Measurements from ENCODE around the gene FNDC5.

DNA sequence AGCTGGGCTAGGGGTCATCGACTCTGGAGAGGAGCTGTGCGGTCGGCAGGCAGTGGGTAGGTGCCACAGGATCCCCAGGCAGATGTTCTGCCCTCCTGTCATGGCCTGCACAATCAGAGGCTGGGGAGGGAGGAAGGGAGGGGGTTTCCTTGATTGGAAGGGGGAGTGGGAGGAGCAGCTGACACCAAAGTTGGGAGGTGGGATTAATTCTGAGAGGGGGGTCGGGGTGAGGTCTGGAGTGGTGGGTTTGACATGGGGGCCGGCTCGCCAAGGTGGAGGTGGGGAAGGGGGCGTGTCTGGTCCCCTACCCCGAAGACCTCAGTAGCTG is 14.9 kb upstream of the FNDC5 start:
- TF ChIP-seq, protein P1, sequence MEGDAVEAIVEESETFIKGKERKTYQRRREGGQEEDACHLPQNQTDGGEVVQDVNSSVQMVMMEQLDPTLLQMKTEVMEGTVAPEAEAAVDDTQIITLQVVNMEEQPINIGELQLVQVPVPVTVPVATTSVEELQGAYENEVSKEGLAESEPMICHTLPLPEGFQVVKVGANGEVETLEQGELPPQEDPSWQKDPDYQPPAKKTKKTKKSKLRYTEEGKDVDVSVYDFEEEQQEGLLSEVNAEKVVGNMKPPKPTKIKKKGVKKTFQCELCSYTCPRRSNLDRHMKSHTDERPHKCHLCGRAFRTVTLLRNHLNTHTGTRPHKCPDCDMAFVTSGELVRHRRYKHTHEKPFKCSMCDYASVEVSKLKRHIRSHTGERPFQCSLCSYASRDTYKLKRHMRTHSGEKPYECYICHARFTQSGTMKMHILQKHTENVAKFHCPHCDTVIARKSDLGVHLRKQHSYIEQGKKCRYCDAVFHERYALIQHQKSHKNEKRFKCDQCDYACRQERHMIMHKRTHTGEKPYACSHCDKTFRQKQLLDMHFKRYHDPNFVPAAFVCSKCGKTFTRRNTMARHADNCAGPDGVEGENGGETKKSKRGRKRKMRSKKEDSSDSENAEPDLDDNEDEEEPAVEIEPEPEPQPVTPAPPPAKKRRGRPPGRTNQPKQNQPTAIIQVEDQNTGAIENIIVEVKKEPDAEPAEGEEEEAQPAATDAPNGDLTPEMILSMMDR (IDR thresholded peaks at IDR 0.05): no peak
- TF ChIP-seq POLR2A (IDR thresholded peaks at IDR 0.05): no peak

All from right lobe of liver (tissue), 4 donors.